UCSD-AML1 (cell line): ENCODE measurements around the gene NMNAT2.

Source experiments
- DNase-seq: peaks from one replicate; lab custom pipeline; 2025; ENCODE audit not compliant: unreplicated experiment; lab: John Stamatoyannopoulos, UW

Gene NMNAT2

DNA sequence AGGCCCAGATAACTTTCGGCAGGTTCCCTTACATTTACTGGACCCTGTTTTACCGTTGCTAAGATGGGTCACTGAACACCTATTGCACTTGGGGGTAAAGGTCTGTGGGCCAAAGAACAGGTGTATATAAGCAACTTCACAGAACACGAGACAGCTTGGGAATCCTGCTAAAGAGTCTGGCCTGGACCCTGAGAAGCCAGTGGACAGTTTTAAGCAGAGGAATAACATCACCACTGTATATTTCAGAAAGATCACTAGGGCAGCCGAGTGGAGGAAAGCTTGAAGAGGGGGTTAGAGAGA lies 177.7 kb downstream of the NMNAT2 start:
- DNase-seq: no peak

DNA sequence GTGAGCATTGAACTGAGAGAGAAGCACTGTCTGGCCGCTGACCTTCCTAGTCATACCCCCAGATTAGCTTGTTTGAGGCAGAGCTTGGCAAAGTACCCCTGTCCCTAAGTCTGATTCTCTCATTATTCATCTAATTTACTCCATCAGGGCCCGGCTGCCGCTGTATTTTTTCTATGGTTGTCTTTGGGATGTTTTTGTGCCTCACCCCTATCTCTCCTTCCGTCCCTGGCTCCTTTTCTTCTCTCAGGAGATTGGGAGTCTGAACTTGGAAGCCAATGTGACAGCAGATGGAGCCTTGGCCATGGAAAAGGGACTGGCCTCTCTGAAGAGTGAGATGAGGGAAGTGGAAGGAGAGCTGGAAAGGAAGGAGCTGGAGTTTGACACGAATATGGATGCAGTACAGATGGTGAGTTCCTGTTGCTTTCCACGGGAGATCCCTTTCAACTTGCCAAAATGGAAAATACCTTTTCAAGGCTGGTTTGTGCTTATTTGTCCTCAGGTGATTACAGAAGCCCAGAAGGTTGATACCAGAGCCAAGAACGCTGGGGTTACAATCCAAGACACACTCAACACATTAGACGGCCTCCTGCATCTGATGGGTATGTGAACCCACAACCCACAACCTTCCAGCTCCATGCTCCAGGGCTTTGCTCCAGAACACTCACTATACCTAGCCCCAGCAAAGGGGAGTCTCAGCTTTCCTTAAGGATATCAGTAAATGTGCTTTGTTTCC lies 178.2 kb downstream of the NMNAT2 start:
- DNase-seq: no peak

DNA sequence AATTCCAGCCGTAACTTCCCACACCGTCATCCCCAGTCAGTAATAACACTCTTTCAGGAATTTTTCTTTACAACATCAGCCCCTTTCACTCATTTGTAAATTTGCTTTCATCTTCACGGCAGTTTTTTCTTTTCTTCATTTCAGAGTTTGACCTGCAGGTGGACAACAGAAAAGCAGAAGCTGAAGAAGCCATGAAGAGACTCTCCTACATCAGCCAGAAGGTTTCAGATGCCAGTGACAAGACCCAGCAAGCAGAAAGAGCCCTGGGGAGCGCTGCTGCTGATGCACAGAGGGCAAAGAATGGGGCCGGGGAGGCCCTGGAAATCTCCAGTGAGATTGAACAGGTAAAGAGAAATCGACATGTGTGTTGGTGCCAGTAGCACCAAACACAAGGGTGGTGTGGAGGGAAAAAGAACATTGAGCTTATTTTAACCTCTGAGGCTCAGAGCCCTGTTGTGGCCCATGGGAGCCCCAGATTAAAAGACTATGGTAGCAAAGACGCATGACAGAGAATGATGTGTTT lies 178.9 kb downstream of the NMNAT2 start:
- DNase-seq: no peak

GRCh38 chr1:183238071-183238470 lies 180.1 kb downstream of the NMNAT2 start:
- DNase-seq: no peak

GRCh38 chr1:183237046-183237445 lies 181.1 kb downstream of the NMNAT2 start:
- DNase-seq: no peak

DNA sequence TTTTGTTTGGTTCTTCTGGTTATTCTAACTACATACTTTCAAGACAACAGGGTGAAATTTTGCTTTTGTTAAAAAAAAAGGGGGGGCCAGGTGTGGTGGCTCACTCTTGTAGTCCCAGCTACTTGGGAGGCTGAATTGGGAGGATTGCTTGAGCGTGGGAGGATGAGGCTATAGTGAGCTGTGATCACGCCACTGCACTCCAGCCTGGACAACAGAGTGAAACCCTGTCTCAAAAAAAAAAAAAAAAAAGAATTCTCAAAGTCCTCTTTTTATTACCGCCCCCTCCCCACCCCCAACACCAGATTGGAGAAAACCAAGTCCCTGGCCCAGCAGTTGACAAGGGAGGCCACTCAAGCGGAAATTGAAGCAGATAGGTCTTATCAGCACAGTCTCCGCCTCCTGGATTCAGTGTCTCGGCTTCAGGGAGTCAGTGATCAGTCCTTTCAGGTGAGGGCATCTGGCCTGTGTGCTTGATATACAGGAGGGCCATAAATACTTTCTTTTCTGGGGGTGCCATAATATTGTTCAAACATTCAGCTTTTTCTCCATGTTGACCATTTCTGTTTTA lies 181.9 kb downstream of the NMNAT2 start:
- no peak for DNase-seq

DNA sequence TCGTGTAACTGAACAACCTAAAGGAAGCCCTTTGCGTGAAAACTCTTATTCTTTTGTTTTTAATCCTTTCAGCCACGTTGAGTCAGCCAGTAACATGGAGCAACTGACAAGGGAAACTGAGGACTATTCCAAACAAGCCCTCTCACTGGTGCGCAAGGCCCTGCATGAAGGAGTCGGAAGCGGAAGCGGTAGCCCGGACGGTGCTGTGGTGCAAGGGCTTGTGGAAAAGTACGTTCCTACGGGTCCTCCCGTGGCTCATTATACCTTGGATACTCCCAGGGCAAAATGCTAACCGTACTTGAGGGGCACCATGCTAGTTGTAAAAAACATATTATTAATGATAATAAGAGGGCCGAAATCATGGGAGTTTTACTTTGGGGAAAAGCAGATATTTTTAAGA lies 182.7 kb downstream of the NMNAT2 start:
- DNase-seq: no peak

- no peak for DNase-seq
Measured at GRCh38 chr1:183234660-183235476, 183.3 kb downstream of the NMNAT2 start.

DNA sequence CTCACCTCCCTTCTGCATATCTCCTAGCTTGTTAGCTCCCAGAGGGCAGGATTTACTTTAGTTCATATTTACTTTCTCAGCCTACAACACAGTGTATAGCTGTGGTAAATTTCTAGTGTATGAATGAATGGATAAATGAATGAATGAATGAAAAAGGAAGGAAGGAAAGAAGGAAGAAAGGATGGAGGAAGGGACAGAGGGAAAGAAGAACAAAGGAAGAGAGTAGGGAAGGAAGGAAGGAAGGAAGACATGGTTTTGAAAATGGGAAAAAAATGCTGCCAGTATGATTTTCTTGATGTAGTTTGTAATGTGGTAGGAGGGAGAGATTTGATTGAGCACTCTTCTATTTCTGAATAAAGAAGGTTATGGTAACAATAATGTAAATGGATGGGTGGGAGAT lies 185.1 kb downstream of the NMNAT2 start:
- DNase-seq: no peak

GRCh38 chr1:183231545-183231944 lies 186.6 kb downstream of the NMNAT2 start:
- no peak for DNase-seq

DNA sequence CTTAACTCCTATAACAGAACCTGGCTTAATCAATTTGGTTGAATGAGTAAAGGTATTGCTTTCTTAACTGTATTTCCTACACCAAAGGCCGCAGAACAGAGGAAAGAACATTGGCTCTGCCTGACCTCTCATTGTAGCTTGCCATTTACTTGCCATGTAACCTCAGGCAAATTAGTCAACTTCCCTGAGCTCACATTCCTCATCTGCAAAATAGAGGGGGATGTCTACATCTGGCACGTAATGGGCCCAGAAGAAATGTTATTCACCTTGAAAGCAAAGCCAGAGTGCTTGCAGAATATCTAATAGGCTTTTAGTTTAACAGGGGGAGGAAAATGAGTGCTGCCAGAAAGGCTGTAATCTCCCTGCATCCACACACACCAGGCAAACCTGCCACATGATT lies 187.8 kb downstream of the NMNAT2 start:
- DNase-seq: no peak

DNA sequence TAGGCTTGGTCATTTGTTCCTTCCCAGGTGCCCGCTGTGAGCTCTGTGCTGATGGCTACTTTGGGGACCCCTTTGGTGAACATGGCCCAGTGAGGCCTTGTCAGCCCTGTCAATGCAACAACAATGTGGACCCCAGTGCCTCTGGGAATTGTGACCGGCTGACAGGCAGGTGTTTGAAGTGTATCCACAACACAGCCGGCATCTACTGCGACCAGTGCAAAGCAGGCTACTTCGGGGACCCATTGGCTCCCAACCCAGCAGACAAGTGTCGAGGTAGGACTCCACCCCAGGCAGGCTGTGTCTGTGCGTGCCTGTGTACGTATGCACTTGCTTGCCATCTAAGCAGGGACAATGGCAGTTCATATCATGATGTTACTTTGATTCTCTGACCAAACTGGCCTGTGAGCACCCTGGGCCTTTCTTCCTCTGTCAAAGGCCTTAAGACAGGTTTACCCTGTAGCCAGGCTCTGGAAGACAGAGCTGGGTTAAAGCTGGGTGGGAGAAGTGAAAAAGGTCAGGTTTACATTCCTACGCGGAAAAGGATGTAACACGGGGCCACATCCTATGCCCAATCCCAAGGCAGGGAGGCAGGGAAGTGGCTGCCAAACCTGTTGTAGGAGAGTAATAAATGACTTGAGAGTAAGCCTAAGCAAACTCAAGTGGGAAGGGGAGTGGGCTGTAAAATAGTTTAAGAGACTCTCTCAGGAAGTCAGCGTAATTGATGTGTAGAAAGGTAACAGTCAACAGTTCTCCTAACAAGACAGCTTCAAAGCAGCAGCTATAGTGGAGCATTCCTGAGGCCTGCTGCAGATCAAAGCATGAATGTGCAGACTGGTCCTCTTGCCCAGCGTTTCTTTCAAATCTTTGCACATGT lies 189.6 kb downstream of the NMNAT2 start:
- DNase-seq: no peak

DNA sequence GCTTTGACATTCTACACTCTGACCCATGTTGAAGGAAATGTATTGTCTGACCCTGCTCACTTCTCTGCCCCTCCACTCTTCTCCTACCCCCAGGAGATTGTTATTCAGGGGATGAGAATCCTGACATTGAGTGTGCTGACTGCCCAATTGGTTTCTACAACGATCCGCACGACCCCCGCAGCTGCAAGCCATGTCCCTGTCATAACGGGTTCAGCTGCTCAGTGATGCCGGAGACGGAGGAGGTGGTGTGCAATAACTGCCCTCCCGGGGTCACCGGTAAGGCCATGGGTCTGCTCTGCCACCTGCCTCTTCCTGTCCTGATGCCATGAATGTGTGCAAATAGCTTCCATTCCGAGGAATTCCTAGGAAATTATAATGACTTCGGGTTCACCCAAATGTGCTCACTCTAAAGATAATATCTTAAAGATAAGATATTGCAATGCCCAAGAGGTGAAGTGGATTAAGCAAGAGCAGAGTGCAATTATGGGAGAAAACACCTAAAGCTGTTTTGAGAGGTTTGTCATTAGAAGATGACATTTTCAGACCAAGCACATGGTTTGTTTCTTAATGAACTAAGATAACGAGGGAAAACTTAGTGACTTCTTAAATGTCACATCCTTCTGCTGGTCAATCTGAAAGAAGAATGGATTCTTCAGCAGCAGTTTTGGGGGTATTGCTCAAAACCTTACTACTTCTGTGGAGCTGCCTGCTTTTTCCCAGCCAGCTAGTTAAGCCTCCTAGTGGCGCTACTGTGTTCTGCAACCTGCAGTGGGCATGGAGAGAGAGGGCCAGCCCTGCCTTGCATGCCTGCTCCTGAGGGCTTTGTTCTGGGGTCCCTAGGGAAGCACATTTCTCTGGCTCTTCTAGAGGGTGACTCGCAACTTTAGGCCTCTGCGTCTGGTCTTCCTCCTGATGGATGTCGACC lies 190.5 kb downstream of the NMNAT2 start:
- peak; percentile 28 for DNase-seq

DNA sequence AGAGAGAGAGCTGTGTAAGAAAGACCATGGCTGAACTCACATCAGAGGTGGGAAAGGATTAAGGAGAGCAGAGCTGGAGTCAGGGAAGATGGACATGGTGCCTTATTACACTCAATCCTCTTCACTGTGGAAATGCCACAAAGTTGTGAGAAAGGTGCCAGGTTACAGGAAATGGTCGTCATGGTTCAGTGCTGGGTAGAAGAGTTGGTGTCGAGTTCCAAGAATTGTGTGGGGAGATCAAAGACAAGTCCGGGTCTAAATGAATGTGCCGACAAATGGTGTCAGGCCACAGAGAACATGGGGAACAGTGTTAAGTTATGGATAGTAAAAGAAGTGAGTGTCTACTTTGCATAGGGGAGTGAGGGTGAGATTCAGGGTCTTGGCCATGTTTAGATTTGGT lies 191.2 kb downstream of the NMNAT2 start:
- no peak for DNase-seq

DNA sequence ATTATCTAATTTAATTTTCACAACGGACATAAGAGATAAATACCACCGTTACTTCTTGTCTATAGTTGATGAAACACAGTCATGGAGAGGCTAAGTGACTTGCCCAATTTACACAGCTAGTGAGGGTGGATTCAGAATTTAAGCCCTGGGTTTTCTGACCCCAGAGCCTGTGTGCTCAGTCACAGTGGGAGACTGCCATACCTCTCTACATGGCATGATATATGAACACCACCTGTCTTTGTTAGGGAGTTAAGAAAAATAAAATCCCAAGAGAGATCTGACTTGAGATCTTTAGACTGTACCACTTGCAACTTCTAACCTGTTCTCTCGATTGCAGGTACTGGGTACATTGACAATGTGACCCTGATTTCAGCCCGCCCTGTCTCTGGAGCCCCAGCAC lies 191.8 kb downstream of the NMNAT2 start:
- DNase-seq: no peak

GRCh38 chr1:183223467-183223866 lies 194.7 kb downstream of the NMNAT2 start:
- no peak for DNase-seq

- no peak for DNase-seq
Measured at GRCh38 chr1:183222909-183223308, 195.3 kb downstream of the NMNAT2 start.

DNA sequence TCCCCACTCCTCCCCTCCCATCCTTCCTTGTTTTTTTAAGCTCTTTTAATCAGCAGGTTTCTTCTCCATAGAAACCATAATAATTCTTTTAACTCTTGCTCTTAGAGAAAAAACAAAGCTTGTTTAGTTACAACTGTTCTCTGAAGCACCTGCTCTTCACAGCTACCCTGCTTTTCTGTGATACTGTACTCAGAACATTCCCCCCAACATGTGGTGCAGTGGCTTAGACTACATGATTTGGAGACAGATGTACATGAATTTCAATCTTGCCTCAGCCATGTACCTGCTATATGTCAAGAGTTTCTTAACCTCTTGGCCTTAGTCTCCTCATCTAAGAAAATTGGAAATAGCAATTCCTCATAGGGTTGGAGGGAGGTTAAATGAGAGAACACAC lies 198.6 kb downstream of the NMNAT2 start:
- no peak for DNase-seq

DNA sequence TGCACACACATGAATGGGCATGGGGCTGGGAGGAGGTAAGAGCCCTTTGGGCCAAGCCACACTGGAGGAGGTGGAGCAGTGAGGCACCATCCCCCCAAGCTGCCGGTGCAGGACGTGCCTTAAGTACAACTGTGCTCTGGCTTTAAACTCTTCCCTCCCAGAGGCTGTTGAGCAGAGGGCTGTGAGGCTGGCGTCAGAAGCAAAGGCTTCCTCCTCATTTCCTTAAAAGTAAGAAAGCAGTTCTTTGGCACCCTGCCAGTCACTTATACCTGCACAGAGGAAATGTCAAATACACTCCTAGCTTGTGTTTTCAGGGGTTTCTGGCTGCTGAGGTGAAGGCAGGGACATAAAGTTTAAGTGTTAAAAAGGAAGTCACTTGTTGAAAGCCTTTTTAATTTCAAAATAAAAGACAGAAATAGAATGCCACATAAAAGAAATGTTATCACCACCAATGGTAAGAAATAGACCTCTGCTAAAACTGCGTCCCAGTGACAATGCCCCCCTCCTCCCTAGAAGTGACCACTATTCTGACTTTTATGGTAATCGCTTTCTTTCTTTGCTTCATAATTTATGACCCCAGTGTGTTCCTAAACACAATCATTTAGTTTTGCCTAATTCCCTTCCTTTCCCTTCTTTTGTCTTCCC lies 199.1 kb downstream of the NMNAT2 start:
- peak; percentile 15 for DNase-seq
